GM19467 (cell line): Measurements from ENCODE around the gene DOK1.

Experiments
- ATAC-seq: cut with Tn5 transposase; IDR thresholded peaks from one replicate; pipeline ENCODE4 v1.9.1; 2021; ENCODE audit warnings: mild to moderate bottlenecking, moderate library complexity; ENCODE audit not compliant: unreplicated experiment

DOK1 gene

GRCh38 chr2:74566754-74567085 is 12.2 kb downstream of the DOK1 start:
- ATAC-seq, result no peak

DNA sequence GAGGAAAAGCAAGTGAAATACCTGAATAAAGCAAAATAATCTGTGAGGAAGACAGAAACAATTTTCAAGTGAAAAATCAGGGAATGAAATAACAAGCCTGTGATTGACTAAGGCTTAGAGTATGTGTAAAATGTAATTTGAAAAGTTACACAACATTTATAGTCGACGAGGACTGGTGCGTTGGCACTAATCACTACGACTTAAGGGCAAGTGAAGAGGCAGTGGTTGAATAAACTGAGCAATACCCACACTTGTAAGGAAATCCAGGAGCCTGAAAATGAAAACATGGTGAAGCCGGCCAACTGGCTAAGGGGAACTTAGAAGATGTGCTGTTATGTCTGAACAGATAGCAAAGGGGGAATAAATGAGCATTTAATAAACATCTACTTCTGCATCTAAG is 13.4 kb downstream of the DOK1 start:
- ATAC-seq, result no peak

- no peak for ATAC-seq
These were observed 15.2 kb downstream of the DOK1 start for GRCh38 chr2:74569686-74570085.

DNA sequence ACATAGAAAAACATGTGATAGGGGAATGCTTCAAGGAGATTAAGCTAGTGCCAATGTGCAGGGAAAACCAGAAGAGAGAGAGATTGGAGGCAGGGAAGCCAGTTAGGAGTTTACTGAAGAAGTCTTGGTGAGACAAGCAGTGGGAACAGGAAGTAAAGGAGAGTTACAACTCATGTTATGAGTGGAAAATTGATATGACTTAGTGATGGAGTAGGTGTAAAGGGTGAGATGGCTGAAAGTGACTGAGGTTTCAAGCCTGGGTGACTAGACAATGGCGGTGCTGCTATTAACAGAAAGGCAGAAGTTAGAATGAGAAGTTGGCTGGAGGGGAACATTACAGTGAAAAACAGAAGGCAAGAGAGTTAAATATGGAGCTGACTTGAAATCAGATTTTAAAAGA is 16.5 kb downstream of the DOK1 start:
- peak; percentile 49 for ATAC-seq

GRCh38 chr2:74572178-74572925 is 17.8 kb downstream of the DOK1 start:
- ATAC-seq, result no peak

GRCh38 chr2:74573747-74574562 is 19.4 kb downstream of the DOK1 start:
- ATAC-seq, result peak; percentile 47

DNA sequence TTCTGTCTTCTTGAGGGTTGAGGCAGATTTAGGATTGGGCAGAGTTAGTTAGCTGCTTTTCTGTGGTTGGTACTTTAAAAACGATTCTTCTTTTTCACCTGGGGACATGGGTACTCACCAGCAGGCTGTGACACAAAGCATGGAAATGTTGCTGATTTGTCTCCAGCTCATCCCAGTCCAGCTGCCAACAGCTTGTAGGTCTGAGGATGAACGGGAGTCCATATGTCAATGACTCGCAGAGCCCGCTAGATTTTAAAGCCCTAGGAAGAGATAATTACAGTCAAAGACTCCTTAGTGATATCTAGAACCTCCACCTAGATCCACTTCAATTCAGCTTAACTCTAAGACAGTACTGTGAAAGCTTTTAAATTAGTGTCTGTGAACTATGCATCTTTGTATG is 20.8 kb downstream of the DOK1 start:
- no peak for ATAC-seq

- ATAC-seq, result no peak
These were observed 21.8 kb downstream of the DOK1 start for GRCh38 chr2:74576211-74576862.

GRCh38 chr2:74576863-74577229 is 22.3 kb downstream of the DOK1 start:
- ATAC-seq, result no peak

DNA sequence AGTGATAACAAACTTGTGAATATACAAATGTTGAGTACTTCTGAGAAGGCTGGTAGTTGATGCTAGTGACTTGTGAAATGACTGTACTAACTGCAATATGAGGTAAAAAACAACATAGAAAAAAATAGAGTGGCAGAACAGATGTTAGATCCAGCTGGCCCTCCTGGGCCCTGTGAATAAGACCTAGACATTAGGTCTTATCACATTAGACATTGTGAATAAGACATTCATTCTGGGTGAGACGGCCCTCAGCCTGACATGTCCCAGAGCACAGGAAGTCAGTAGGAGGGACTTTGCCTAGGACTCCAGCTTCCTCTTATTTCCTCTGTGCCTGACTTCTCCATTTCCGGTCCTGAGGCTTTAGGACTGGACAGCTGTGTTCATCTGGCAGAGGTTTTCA is 22.9 kb downstream of the DOK1 start:
- ATAC-seq, result no peak

DNA sequence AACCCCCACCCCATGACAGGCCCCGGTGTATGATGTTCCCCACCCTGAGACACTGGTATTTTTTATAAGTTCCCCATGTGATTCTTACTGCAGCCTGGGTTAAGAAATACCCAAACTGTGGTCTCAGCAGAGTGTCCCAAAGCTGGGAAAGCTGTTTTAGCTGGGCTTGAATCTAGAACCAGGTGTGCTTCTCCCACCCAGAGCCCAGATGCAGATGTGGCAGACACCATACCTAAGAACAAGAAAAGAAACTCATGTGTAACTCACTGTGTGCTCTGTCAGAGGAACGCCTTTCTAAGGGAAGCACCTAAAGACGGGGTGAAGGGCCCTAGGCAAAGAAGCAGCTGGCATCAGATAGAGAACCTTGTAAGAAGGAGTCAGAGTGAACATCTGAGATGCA is 23.9 kb downstream of the DOK1 start:
- no peak for ATAC-seq

- ATAC-seq, result no peak
These were observed 26.9 kb downstream of the DOK1 start for GRCh38 chr2:74581463-74581862.

DNA sequence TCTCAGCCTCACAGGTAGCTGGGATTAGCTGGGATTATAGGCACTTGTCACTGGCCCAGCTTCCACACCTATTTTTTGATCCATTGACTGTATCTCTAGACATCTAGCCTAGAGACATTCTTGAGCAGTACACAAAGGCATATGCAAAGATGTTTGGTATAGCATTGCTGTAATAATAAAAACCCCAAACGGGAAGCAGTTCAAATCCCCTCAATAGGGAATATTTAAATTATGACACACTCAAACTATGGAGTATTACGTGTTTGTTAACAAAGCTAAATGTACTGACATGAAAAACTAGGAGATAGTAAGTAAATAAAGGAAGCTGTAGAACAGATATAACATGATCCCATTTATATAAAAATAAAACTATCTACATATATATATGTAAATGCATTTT is 27.7 kb downstream of the DOK1 start:
- no peak for ATAC-seq

DNA sequence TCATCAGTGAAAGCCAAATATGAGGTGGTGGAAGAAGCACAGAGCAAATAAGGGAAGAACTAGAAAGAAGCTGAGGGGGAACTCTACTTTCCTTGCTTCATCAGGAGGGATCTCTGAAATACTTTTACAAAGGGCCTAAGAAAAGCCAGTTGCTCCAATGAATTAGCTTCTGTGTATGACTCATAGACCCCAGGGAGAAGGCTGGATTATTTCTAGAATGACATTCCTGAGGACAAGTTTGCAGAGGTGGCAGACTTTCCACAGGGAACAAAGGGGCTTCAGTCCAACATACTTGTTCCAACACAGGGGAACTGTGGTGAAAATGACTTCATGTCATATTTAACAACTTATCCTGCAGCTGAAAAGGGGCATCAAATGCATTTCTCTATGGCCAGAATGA is 29.0 kb downstream of the DOK1 start:
- ATAC-seq, result no peak

GRCh38 chr2:74584088-74584645 is 29.6 kb downstream of the DOK1 start:
- ATAC-seq, result no peak

GRCh38 chr2:74585406-74586185 is 31.1 kb downstream of the DOK1 start:
- ATAC-seq, result no peak

DNA sequence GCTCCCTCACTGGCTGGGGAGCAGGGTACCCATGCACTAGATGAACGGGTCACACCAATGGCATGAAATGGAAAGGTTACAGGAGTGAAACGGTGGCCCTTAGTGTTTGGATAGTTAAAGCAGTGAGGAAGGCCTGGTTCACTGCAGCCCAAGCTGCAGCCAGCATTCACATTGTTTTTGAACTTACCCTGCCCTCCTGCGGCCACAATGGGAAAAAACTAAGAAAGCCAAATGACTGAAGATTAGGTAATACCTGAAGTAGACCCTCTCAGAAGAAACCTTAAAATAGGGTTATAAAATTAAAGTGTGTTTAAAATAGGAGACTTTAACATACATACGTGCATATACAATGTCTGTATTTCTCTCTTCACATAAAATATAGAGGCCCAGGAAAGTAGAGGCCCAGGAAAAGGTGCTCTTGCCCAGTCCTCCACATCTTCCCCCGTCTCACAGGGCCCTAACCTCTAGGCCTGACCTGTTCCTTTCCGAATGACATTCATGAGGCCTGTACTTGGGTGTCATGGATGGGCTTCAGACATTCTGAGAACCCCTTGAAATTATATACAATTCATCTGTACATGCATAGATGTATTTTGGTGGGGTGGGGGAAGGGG is 33.3 kb downstream of the DOK1 start:
- no peak for ATAC-seq

- ATAC-seq, result no peak
These were observed 34.1 kb downstream of the DOK1 start for GRCh38 chr2:74588664-74589063.

DNA sequence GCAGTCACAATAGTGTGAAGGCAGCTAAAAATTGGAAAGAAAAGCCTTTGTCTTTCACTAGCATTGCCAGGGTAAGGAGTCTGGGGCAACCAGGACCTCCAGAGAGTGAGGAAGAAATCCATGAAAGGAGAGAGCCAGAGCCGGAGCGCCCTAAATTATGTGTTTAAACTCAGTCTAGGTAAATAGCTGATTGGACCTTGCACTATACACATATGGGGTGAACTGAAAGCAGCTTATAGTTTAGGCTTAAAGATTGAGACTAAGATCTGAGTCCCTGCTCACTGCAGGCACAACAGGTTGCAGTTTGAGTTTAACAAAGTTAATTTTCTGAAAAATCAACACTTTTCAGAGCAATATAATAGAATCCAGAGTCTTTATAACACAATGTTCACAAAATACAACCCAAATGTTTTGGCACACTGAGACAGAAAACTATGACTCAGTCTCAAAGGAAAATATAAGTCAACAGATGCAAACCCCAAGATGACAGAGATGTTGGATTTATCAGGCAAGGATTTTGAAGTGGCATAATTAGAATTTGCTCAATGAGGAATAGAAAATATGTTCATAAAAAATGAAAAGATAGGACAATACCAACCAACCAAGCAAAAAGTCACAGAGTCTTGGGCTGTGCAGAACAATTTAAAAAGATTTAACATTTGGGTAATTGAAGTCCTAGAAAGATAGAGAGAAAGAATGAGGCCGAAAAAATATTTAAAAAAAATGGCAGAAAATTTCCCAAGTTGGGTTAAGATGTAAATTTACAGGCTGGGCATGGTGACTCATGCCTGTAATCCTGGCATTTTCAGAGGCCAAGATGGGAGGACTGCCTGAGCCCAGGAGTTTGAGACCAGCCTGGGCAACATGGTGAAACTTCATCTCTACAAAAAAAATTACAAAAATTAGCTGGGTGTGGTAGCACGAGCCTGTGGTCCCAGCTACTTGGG is 39.6 kb downstream of the DOK1 start:
- no peak for ATAC-seq
